Ishikawa (cell line): ENCODE results near the gene TROAP.

Experiments
- CEBPB ChIP-seq: IDR thresholded peaks from 2 replicates; pipeline ENCODE4 v1.6.1; 2012
- EP300 ChIP-seq: IDR thresholded peaks from 2 replicates; pipeline ENCODE4 v1.6.1; 2012; ENCODE audit warnings: borderline replicate concordance
- RAD21 ChIP-seq: IDR thresholded peaks from 2 replicates; pipeline ENCODE4 v1.6.1; 2012; ENCODE audit warnings: low read depth
- TAF1 ChIP-seq: IDR thresholded peaks from 2 replicates; pipeline ENCODE4 v1.6.1; 2012; ENCODE audit warnings: low read depth, mild to moderate bottlenecking
- TCF12 ChIP-seq: IDR thresholded peaks from 2 replicates; pipeline ENCODE4 v1.6.1; 2012; ENCODE audit warnings: low read depth
- YY1 ChIP-seq: IDR thresholded peaks from 2 replicates; pipeline ENCODE4 v1.6.1; 2012; ENCODE audit warnings: low read depth

- no peak for TF ChIP-seq YY1
- no peak for TF ChIP-seq CEBPB
- no peak for TF ChIP-seq TAF1
- no peak for TF ChIP-seq RAD21
- TF ChIP-seq TCF12 = no peak
- no peak for TF ChIP-seq EP300
Measured at GRCh38 chr12:49282302-49282701, 40.8 kb upstream of the TROAP start.
